Mucosa of rectum (tissue), 2 donors: ENCODE data around the gene MED14.

Experiments
- H3K27ac ChIP-seq, 2 donors: one replicate each; pipeline ENCODE4 v1.7.0; 2013; ENCODE audit warnings: inconsistent platforms in 2 of 2, low read depth in 2 of 2, low read length in 2 of 2
- H3K27me3 ChIP-seq, 2 donors: one replicate each; pipeline ENCODE4 v1.7.0; 2013; ENCODE audit warnings: low read length in 2 of 2; ENCODE audit not compliant: control insufficient read depth in 2 of 2, insufficient read depth in 2 of 2
- H3K36me3 ChIP-seq, 2 donors: one replicate each; pipeline ENCODE4 v1.7.0; 2013; ENCODE audit warnings: low read length in 2 of 2; ENCODE audit not compliant: control insufficient read depth in 2 of 2, insufficient read depth in 2 of 2
- H3K4me1 ChIP-seq, 2 donors: one replicate each; pipeline ENCODE4 v1.7.0; 2013; ENCODE audit warnings: low read length in 2 of 2, mild to moderate bottlenecking in 1 of 2; ENCODE audit not compliant: control insufficient read depth in 2 of 2, insufficient read depth in 2 of 2
- H3K4me3 ChIP-seq, 2 donors: one replicate each; pipeline ENCODE4 v1.7.0; 2013; ENCODE audit warnings: low read length in 2 of 2
- H3K9ac ChIP-seq, 2 donors: one replicate each; pipeline ENCODE4 v1.7.0; 2013; ENCODE audit warnings: low read length in 2 of 2, low read depth in 1 of 2, mild to moderate bottlenecking in 1 of 2
- H3K9me3 ChIP-seq, 2 donors: one replicate each; pipeline ENCODE4 v1.7.0; 2013; ENCODE audit warnings: low read length in 2 of 2; ENCODE audit not compliant: control insufficient read depth in 2 of 2
- donor health status: healthy.
- donor health status: Normal muscosa, but diverticular disease.

The MED14 gene

DNA sequence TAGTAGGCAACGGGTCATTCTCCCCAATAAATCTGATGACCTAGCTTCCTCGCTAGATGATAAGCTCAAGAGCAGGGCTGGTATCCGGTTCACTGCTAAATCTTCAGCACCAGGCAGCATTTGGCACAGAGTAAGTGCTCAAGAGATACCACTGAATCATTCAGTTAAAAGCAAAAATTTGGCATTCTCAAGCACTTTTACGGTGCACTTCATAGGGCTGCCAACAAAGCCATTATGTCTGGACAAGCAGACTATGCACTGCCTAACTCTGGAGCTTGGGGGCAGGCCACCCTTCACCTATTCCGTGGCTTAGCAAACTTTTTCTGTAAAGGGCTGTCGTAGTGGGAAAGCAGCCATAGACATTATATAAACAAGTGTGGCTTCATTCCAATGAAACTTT lies 64.2 kb downstream of the MED14 start:
- no peak overlapping the region for H3K9ac ChIP-seq
- no peak overlapping the region for H3K4me3 ChIP-seq
- H3K27me3 ChIP-seq, result peaks cover 7 to 8% of the 10 kb centered on the region in 2 donors
- H3K27ac ChIP-seq, result no peak overlapping the region
- peaks cover 24 to 50% of the 10 kb centered on the region in 2 donors for H3K36me3 ChIP-seq
- no peaks in the 10 kb centered on the region for H3K4me1 ChIP-seq
- no peaks in the 10 kb centered on the region for H3K9me3 ChIP-seq

GRCh38 chrX:40663880-40664630 lies 71.3 kb downstream of the MED14 start:
- Histone ChIP-seq H3K9ac (peak overlapping the region in 1 of 2 donors; percentile 3), H3K9me3 (no peaks in the 10 kb centered on the region), H3K27me3 (peaks cover 4 to 8% of the 10 kb centered on the region in 2 donors), H3K36me3 (peaks cover 26 to 48% of the 10 kb centered on the region in 2 donors), H3K4me1 (no peaks in the 10 kb centered on the region), H3K4me3 (no peak overlapping the region), H3K27ac (no peak overlapping the region)

DNA sequence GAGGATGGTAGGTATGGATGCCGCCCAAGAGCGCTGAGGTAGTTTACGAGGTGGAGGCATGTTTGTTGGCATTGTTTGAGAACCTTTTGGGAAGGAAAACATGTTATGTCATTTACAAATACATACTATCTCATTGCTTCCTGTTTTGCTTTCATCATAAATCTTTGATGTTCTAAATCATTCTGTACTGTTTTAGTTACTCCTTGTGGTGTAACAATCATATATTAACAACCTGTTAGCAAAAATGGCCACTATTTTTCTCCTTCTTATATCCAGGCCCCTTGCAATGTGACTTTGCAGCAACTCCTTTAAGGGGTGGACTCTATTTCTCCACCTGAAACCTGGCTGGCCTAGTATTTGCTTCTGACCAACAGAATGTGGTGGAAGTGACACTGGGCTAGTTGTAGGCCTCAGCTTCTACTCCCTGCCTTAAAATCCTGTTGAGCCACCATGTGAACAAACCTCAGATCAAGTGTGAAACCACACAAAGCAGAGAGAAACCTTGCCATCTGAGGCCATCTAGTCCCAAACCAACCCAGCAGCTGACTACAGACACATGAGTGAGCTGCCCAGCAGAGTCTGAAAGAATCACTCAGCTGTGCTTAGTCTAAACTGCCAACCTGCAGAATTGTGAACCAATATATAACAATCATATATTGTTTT lies 72.1 kb downstream of the MED14 start:
- H3K9ac ChIP-seq, result no peak overlapping the region
- H3K27me3 ChIP-seq, result peaks cover 4 to 8% of the 10 kb centered on the region in 2 donors
- no peak overlapping the region for H3K4me3 ChIP-seq
- H3K4me1 ChIP-seq, result no peaks in the 10 kb centered on the region
- no peaks in the 10 kb centered on the region for H3K9me3 ChIP-seq
- H3K36me3 ChIP-seq, result peaks cover 26 to 41% of the 10 kb centered on the region in 2 donors
- no peak overlapping the region for H3K27ac ChIP-seq

GRCh38 chrX:40661489-40661888 lies 73.9 kb downstream of the MED14 start:
- Histone ChIP-seq H3K4me3 (no peak overlapping the region), H3K27ac (no peak overlapping the region), H3K9ac (no peak overlapping the region), H3K4me1 (no peaks in the 10 kb centered on the region), H3K27me3 (peaks cover 0 to 4% of the 10 kb centered on the region in 2 donors), H3K36me3 (peaks cover 24 to 30% of the 10 kb centered on the region in 2 donors), H3K9me3 (no peaks in the 10 kb centered on the region)

DNA sequence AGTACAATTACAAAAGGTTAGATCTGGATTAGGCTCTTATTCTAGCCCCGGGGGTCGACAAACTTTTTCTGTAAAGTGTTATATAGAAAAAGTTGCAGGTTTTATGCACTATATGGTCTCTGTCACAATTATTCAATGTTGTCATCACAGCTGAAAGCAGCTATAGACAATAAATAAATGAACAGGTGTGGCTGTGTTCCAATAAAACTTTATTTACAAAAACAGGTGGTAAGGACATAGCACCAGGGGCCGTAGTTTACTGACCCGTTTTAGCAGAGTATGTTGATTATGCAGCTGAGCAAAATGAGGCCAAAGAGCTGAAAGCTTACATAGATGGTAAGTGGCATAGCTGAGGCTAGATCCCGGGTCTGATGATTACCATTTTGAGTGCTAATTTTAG lies 75.0 kb downstream of the MED14 start:
- peaks cover 18 to 26% of the 10 kb centered on the region in 2 donors for H3K36me3 ChIP-seq

DNA sequence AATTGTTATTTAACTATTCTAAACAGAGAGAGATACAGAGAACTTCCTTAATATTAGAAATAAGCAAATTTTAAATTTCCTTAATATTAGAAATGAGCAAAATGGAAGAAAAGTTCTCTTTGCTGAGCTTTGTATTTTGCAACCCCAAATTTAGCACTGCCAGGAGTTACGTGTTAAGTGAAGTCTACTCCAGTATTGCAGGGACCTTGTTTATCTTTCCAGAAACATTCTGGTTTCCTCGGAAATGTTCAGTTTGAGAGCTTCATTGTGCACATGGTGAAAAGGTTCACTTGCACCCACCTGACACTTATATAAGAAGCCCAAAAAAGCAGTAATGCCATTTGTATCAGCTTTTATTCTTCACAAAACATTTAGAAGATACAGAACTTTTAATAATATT lies 81.8 kb downstream of the MED14 start:
- no peak overlapping the region for H3K4me3 ChIP-seq
- H3K27me3 ChIP-seq, result no peaks in the 10 kb centered on the region
- no peaks in the 10 kb centered on the region for H3K9me3 ChIP-seq
- H3K4me1 ChIP-seq, result no peaks in the 10 kb centered on the region
- no peak overlapping the region for H3K27ac ChIP-seq
- peaks cover 15 to 16% of the 10 kb centered on the region in 2 donors for H3K36me3 ChIP-seq
- H3K9ac ChIP-seq, result no peak overlapping the region

More for the DNA sequence above, 75.0 kb downstream of the MED14 start:
- no peak overlapping the region for H3K27ac ChIP-seq
- H3K9me3 ChIP-seq, result no peaks in the 10 kb centered on the region
- no peaks in the 10 kb centered on the region for H3K4me1 ChIP-seq
- H3K27me3 ChIP-seq, result peaks cover 0 to under 1% of the 10 kb centered on the region in 2 donors
- H3K4me3 ChIP-seq, result no peak overlapping the region
- no peak overlapping the region for H3K9ac ChIP-seq

- H3K4me1 ChIP-seq, result peaks cover 3 to 5% of the 10 kb centered on the region in 2 donors
- H3K36me3 ChIP-seq, result peaks cover 15 to 16% of the 10 kb centered on the region in 2 donors
- H3K9ac ChIP-seq, result no peak overlapping the region
- H3K4me3 ChIP-seq, result no peak overlapping the region
- H3K9me3 ChIP-seq, result no peaks in the 10 kb centered on the region
- H3K27ac ChIP-seq, result no peak overlapping the region
- no peaks in the 10 kb centered on the region for H3K27me3 ChIP-seq
Observed at GRCh38 chrX:40652664-40653063, 82.7 kb downstream of the MED14 start.

- Histone ChIP-seq H3K4me1 (peaks cover 4 to 9% of the 10 kb centered on the region in 2 donors), H3K9me3 (no peaks in the 10 kb centered on the region), H3K36me3 (peaks cover 13 to 16% of the 10 kb centered on the region in 2 donors), H3K4me3 (no peak overlapping the region), H3K9ac (no peak overlapping the region), H3K27me3 (no peaks in the 10 kb centered on the region), H3K27ac (no peak overlapping the region)
Observed at GRCh38 chrX:40651620-40652223, 83.6 kb downstream of the MED14 start.

GRCh38 chrX:40647307-40648197 lies 87.8 kb downstream of the MED14 start, which contains the start of gene CXorf38:
Gene CXorf38, minus strand, starts transcription at chrX:40647561. Its CDS starts 41 bp downstream, at chrX:40647520.
- H3K9ac ChIP-seq, result peak within 1 kb of the TSS; percentile 64 to 76
- H3K4me3 ChIP-seq, result peak within 1 kb of the TSS; percentile 65 to 72
- peak within 1 kb of the TSS; percentile 77 to 89 for H3K27ac ChIP-seq
- H3K36me3 ChIP-seq, result no peaks in the 10 kb centered on the region
- peaks cover 26% of the 10 kb centered on the region in 2 donors for H3K4me1 ChIP-seq
- no peaks in the 10 kb centered on the region for H3K9me3 ChIP-seq
- H3K27me3 ChIP-seq, result no peaks in the 10 kb centered on the region
